Parathyroid adenoma (tissue), 2 donors: Measurements from ENCODE around the gene SLC5A6.
A peak's percentile ranks its signal among the peaks of the same experiment; 100 is the strongest.

Experiments used
- H2AFZ ChIP-seq: fragments of 300-600 bp; sonication (generic); one replicate; pipeline ENCODE4 v1.7.0; 2017; ENCODE audit warnings: antibody characterized with exemption, mild to moderate bottlenecking
- H3K27ac ChIP-seq: fragments of 300-600 bp; sonication (generic); one replicate; pipeline ENCODE4 v1.7.0; 2017
- H3K27me3 ChIP-seq: fragments of 300-600 bp; sonication (generic); one replicate; pipeline ENCODE4 v1.7.0; 2017; ENCODE audit warnings: low read length; ENCODE audit not compliant: control insufficient read depth, insufficient read depth
- H3K36me3 ChIP-seq: fragments of 300-600 bp; sonication (generic); one replicate; pipeline ENCODE4 v1.7.0; 2017; ENCODE audit warnings: low read length; ENCODE audit not compliant: control insufficient read depth, insufficient read depth
- H3K4me1 ChIP-seq: fragments of 300-600 bp; sonication (generic); one replicate; pipeline ENCODE4 v1.7.0; 2017; ENCODE audit warnings: control low read depth
- H3K4me2 ChIP-seq: fragments of 300-600 bp; sonication (generic); one replicate; pipeline ENCODE4 v1.7.0; 2017; ENCODE audit warnings: low read length
- H3K4me3 ChIP-seq: fragments of 300-600 bp; sonication (generic); one replicate; pipeline ENCODE4 v1.7.0; 2017; ENCODE audit warnings: low read depth, low read length
- H3K79me2 ChIP-seq: fragments of 300-600 bp; sonication (generic); one replicate; pipeline ENCODE4 v1.7.0; 2017; ENCODE audit warnings: control low read depth
- H3K9ac ChIP-seq: fragments of 300-600 bp; sonication (generic); one replicate; pipeline ENCODE4 v1.7.0; 2017; ENCODE audit warnings: mild to moderate bottlenecking
- H3K9me3 ChIP-seq: fragments of 300-600 bp; sonication (generic); one replicate; pipeline ENCODE4 v1.7.0; 2017; ENCODE audit warnings: low read length; ENCODE audit not compliant: control insufficient read depth
- CTCF ChIP-seq: fragments of 300-600 bp; sonication (generic); IDR thresholded peaks from one replicate; pipeline ENCODE4 v1.7.0; 2017; ENCODE audit warnings: antibody characterized with exemption, mild to moderate bottlenecking
- donor health status: primary hyperparathyroidism.

The SLC5A6 gene

GRCh38 chr2:27249891-27250651, 38.0 kb upstream of the SLC5A6 start:
- H3K9ac ChIP-seq = no peak overlapping the region
- H2AFZ ChIP-seq = peak overlapping the region; percentile 56
- no peak overlapping the region for H3K4me2 ChIP-seq
- no peak overlapping the region for H3K27ac ChIP-seq
- no peaks in the 10 kb centered on the region for H3K27me3 ChIP-seq
- H3K36me3 ChIP-seq = no peaks in the 10 kb centered on the region
- H3K4me1 ChIP-seq = no peaks in the 10 kb centered on the region
- no peaks in the 10 kb centered on the region for H3K79me2 ChIP-seq
- no peaks in the 10 kb centered on the region for H3K9me3 ChIP-seq
- no peak overlapping the region for H3K4me3 ChIP-seq
- peak; percentile 57 for TF ChIP-seq CTCF

- no peak overlapping the region for H3K4me2 ChIP-seq
- no peaks in the 10 kb centered on the region for H3K27me3 ChIP-seq
- H3K27ac ChIP-seq = no peak overlapping the region
- no peaks in the 10 kb centered on the region for H3K4me1 ChIP-seq
- no peak for TF ChIP-seq CTCF
- no peaks in the 10 kb centered on the region for H3K79me2 ChIP-seq
- no peaks in the 10 kb centered on the region for H3K9me3 ChIP-seq
- H3K9ac ChIP-seq = no peak overlapping the region
- H3K4me3 ChIP-seq = no peak overlapping the region
- H2AFZ ChIP-seq = no peak overlapping the region
- no peaks in the 10 kb centered on the region for H3K36me3 ChIP-seq
Measured at GRCh38 chr2:27249159-27249890, 37.3 kb upstream of the SLC5A6 start.

- no peak for TF ChIP-seq CTCF
- Histone ChIP-seq H3K4me3 (no peak overlapping the region), H2AFZ (no peak overlapping the region), H3K79me2 (no peaks in the 10 kb centered on the region), H3K4me1 (no peaks in the 10 kb centered on the region), H3K9me3 (no peaks in the 10 kb centered on the region), H3K4me2 (no peak overlapping the region), H3K27ac (no peak overlapping the region), H3K9ac (no peak overlapping the region), H3K36me3 (no peaks in the 10 kb centered on the region), H3K27me3 (no peaks in the 10 kb centered on the region)
Measured at GRCh38 chr2:27247893-27248292, 35.8 kb upstream of the SLC5A6 start.

- Histone ChIP-seq H2AFZ (no peak overlapping the region), H3K27me3 (no peaks in the 10 kb centered on the region), H3K9me3 (no peaks in the 10 kb centered on the region), H3K4me1 (no peaks in the 10 kb centered on the region), H3K4me2 (no peak overlapping the region), H3K79me2 (no peaks in the 10 kb centered on the region), H3K4me3 (no peak overlapping the region), H3K36me3 (no peaks in the 10 kb centered on the region), H3K27ac (no peak overlapping the region), H3K9ac (no peak overlapping the region)
- no peak for TF ChIP-seq CTCF
Measured at GRCh38 chr2:27245626-27246025, 33.6 kb upstream of the SLC5A6 start.
